Hepatocyte (in vitro differentiated cells): ENCODE results near the gene AGAP1.

ENCODE experiments used
- EZH2 ChIP-seq: fragments of 200-600 bp; sonication (generic); IDR thresholded peaks from 2 replicates; pipeline ENCODE4 v1.6.1; 2016; ENCODE audit warnings: antibody characterized with exemption, mild to moderate bottlenecking, borderline replicate concordance
- EZH2phosphoT487 ChIP-seq: fragments of 200-600 bp; sonication (generic); IDR thresholded peaks from one replicate; pipeline ENCODE4 v1.6.1; 2018; ENCODE audit warnings: antibody characterized with exemption, mild to moderate bottlenecking, low read depth, moderate library complexity; ENCODE audit not compliant: unreplicated experiment, severe bottlenecking
- TF ChIP-seq, protein P1 (sequence below): fragments of 200-600 bp; sonication (generic); IDR thresholded peaks from 2 replicates; pipeline ENCODE4 v1.5.1; 2016; ENCODE audit warnings: antibody characterized with exemption, mild to moderate bottlenecking; ENCODE audit not compliant: poor library complexity

DNA sequence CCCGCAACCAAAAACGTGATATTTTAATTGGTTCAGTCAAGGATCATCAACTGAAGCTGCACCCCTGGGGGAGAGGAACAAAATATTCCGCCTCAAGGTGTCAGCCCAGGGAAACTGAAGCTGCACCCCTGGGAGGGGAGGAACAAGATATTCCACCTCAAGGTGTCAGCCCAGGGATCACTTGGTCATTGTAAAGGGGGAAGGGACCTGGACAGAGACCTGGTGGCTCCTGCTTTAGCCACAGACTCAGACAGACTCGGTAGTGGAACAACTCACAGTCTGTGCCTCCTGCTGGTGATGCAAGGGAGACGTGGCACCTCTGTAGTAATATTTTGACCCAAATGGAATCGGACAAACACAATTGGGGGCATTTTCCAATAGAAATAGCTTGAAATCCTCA, 599.3 kb downstream of the AGAP1 start:
- TF ChIP-seq, protein P1, sequence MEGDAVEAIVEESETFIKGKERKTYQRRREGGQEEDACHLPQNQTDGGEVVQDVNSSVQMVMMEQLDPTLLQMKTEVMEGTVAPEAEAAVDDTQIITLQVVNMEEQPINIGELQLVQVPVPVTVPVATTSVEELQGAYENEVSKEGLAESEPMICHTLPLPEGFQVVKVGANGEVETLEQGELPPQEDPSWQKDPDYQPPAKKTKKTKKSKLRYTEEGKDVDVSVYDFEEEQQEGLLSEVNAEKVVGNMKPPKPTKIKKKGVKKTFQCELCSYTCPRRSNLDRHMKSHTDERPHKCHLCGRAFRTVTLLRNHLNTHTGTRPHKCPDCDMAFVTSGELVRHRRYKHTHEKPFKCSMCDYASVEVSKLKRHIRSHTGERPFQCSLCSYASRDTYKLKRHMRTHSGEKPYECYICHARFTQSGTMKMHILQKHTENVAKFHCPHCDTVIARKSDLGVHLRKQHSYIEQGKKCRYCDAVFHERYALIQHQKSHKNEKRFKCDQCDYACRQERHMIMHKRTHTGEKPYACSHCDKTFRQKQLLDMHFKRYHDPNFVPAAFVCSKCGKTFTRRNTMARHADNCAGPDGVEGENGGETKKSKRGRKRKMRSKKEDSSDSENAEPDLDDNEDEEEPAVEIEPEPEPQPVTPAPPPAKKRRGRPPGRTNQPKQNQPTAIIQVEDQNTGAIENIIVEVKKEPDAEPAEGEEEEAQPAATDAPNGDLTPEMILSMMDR: no peak
- TF ChIP-seq EZH2: no peak
- no peak for TF ChIP-seq EZH2phosphoT487
